Loucy (cell line): ENCODE measurements around the gene CPT1C.

ENCODE experiments used
- H2AFZ ChIP-seq: fragments of 200-600 bp; sonication (generic); 2 replicates; pipeline ENCODE4 v1.6.0; 2016; ENCODE audit warnings: antibody characterized with exemption, mild to moderate bottlenecking, low read length, moderate library complexity
- H3F3A ChIP-seq: fragments of 200-600 bp; 2 replicates; pipeline ENCODE4 v1.6.0; 2016; ENCODE audit warnings: antibody characterized with exemption, low read depth, mild to moderate bottlenecking
- H3K27me3 ChIP-seq: fragments of 200-600 bp; sonication (generic); 2 replicates; pipeline ENCODE4 v1.6.1; 2014; ENCODE audit warnings: low read length, mild to moderate bottlenecking; ENCODE audit not compliant: insufficient read depth, poor library complexity, severe bottlenecking
- H3K36me3 ChIP-seq: fragments of 200-600 bp; sonication (generic); 2 replicates; pipeline ENCODE4 v1.6.1; 2016; ENCODE audit warnings: low read length; ENCODE audit not compliant: insufficient read depth
- H3K4me1 ChIP-seq: fragments of 200-600 bp; sonication (generic); 2 replicates; pipeline ENCODE4 v1.5.1; 2014; ENCODE audit warnings: low read length, mild to moderate bottlenecking; ENCODE audit not compliant: insufficient read depth, poor library complexity, severe bottlenecking
- H3K4me2 ChIP-seq: fragments of 200-600 bp; sonication (generic); 2 replicates; pipeline ENCODE4 v1.6.0; 2014; ENCODE audit warnings: antibody characterized with exemption, low read length, low read depth, mild to moderate bottlenecking; ENCODE audit not compliant: poor library complexity, severe bottlenecking
- H3K4me3 ChIP-seq: fragments of 200-600 bp; sonication (generic); 2 replicates; pipeline ENCODE4 v1.5.1; 2014; ENCODE audit warnings: low read length, mild to moderate bottlenecking, mixed read lengths; ENCODE audit not compliant: poor library complexity, severe bottlenecking
- H3K79me2 ChIP-seq: fragments of 200-600 bp; sonication (generic); 2 replicates; pipeline ENCODE4 v1.6.1; 2014; ENCODE audit warnings: low read length; ENCODE audit not compliant: insufficient read depth
- H3K9ac ChIP-seq: fragments of 200-600 bp; sonication (generic); 2 replicates; pipeline ENCODE4 v1.6.0; 2014; ENCODE audit warnings: mild to moderate bottlenecking, low read depth, low read length, moderate library complexity; ENCODE audit not compliant: poor library complexity, severe bottlenecking
- H3K9me2 ChIP-seq: fragments of 200-600 bp; sonication (generic); replicated peaks from 2 replicates; pipeline ENCODE4 v1.6.1; 2016; ENCODE audit warnings: low read depth, low read length, mixed read lengths
- H3K9me3 ChIP-seq: fragments of 200-600 bp; sonication (generic); 2 replicates; pipeline ENCODE4 v1.6.1; 2014; ENCODE audit warnings: mild to moderate bottlenecking, antibody characterized with exemption, low read length, low read depth; ENCODE audit not compliant: insufficient read depth
- H4K20me1 ChIP-seq: fragments of 200-600 bp; sonication (generic); 2 replicates; pipeline ENCODE4 v1.6.0; 2014; ENCODE audit warnings: antibody characterized with exemption, low read length, mild to moderate bottlenecking; ENCODE audit not compliant: insufficient read depth, poor library complexity, severe bottlenecking
- EZH2phosphoT487 ChIP-seq: fragments of 200-600 bp; IDR thresholded peaks from 2 replicates; pipeline ENCODE4 v1.6.1; 2018; ENCODE audit warnings: antibody characterized with exemption, mild to moderate bottlenecking, moderate library complexity, borderline replicate concordance
- TF ChIP-seq, protein P1 (sequence below): fragments of 200-600 bp; sonication (generic); conservative IDR thresholded peaks from 2 replicates; pipeline ENCODE4 v1.5.1; 2014; ENCODE audit warnings: mild to moderate bottlenecking, antibody characterized with exemption, low read length

CPT1C gene

DNA sequence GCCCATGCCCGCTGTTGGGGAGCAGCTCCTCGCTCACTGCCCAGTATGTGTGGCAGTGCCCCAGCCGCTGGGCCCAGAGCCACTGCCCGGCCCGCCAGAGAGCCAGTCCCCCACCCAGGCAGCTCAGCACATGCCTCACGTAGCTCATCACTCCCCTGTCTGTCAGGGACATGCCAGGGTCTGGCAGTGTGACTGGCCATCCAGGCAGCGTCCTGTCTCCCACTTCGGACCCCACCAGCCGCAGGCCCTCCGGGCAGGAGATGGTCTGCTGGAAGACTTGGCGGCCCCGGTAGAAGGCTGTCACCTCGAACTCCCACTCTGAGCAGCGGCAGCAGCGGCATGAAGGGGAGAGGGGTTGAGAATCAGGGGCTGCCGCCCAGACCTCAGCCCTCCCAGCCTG, 28.9 kb upstream of the CPT1C start:
- H3K9me2 ChIP-seq, result no peaks in the 10 kb centered on the region
- H3K27me3 ChIP-seq, result no peaks in the 10 kb centered on the region
- no peaks in the 10 kb centered on the region for H3F3A ChIP-seq
- no peak overlapping the region for H2AFZ ChIP-seq
- no peak overlapping the region for H3K9ac ChIP-seq
- H3K4me2 ChIP-seq, result no peak overlapping the region
- peaks cover 14% of the 10 kb centered on the region for H3K4me1 ChIP-seq
- H4K20me1 ChIP-seq, result peaks cover 17% of the 10 kb centered on the region
- H3K36me3 ChIP-seq, result peaks cover 37% of the 10 kb centered on the region; the same call in 1 of the 2 replicates
- no peak overlapping the region for H3K4me3 ChIP-seq
- peaks cover 41% of the 10 kb centered on the region for H3K79me2 ChIP-seq
- TF ChIP-seq, protein P1, sequence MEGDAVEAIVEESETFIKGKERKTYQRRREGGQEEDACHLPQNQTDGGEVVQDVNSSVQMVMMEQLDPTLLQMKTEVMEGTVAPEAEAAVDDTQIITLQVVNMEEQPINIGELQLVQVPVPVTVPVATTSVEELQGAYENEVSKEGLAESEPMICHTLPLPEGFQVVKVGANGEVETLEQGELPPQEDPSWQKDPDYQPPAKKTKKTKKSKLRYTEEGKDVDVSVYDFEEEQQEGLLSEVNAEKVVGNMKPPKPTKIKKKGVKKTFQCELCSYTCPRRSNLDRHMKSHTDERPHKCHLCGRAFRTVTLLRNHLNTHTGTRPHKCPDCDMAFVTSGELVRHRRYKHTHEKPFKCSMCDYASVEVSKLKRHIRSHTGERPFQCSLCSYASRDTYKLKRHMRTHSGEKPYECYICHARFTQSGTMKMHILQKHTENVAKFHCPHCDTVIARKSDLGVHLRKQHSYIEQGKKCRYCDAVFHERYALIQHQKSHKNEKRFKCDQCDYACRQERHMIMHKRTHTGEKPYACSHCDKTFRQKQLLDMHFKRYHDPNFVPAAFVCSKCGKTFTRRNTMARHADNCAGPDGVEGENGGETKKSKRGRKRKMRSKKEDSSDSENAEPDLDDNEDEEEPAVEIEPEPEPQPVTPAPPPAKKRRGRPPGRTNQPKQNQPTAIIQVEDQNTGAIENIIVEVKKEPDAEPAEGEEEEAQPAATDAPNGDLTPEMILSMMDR, result no peak
- TF ChIP-seq EZH2phosphoT487, result no peak
- H3K9me3 ChIP-seq, result no peaks in the 10 kb centered on the region

DNA sequence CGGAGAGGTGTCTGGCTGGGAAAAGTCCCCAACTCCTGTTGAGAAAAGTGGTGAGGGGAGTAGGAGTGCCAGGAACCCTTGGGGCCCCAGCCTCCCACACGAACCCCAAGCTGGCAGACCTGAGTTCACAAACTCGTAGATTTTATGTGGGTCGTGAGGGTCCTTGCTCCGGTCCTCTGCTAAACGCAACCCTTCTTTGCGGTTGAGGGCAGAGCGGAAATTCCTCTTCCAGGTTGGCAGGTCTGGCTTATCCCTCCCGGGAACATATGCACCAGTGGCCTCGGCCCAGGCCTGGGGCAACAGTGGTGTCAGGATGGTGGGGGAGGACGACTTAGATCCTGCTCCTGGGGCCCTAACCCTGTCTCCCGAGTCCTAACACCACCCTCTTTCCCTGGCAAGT, 27.7 kb upstream of the CPT1C start:
- H3K27me3 ChIP-seq, result no peaks in the 10 kb centered on the region
- no peak overlapping the region for H2AFZ ChIP-seq
- H3K9me3 ChIP-seq, result no peaks in the 10 kb centered on the region
- H3K79me2 ChIP-seq, result peaks cover 42% of the 10 kb centered on the region
- peaks cover 21% of the 10 kb centered on the region for H3K4me1 ChIP-seq
- H3K36me3 ChIP-seq, result peaks cover 34% of the 10 kb centered on the region; the same call in 1 of the 2 replicates
- H3F3A ChIP-seq, result no peaks in the 10 kb centered on the region
- TF ChIP-seq, protein P1, result no peak
- TF ChIP-seq EZH2phosphoT487, result no peak
- peak overlapping the region; percentile 97 for H3K4me3 ChIP-seq
- no peak overlapping the region for H3K9ac ChIP-seq
- H3K9me2 ChIP-seq, result no peaks in the 10 kb centered on the region
- H4K20me1 ChIP-seq, result peaks cover 17% of the 10 kb centered on the region
- peak overlapping the region; percentile 93 for H3K4me2 ChIP-seq

DNA sequence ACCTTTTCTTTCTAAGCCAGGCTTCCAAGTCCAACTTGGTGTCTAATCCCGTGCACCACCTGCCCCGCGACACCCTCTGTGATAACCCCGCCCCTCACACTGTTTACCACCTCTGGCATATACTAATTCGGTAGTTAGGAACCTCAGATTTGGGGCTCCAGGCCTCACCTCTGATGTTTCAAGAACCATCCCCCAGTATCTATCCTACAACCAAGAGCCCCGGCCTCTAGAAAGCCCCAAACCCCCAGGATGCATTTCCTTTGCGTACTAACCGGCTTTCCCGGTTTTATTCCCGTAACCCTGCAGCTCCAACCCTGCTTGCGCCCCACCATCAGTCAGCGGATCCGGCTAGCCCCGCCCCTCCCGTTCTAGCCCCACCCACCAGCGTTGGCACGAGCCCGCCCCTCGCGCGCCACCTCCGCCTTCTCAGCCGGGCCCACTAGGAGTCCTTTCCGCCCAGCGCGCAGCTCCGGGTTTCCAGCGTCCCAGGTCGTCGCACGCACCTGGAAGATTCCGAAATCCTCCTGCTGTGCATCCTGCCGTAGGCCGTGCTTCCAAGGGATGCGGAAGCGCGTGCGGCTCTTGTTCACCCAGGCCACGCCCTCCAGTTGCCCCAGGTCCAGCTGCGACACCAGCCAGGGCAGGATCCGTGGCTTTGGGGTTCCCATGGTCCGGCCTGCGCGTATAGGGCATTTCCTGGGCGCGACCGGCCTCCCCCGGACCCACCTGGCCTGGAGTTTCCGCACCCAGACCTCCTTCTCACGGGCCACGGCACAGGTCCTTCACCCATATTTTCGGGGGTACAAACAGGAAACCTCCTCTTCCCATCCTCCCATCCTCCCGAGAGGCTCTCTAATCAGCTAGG, 26.5 kb upstream of the CPT1C start:
- H3K4me3 ChIP-seq, result peak overlapping the region; percentile 97
- H4K20me1 ChIP-seq, result peaks cover 17% of the 10 kb centered on the region
- peak overlapping the region; percentile 93 for H3K4me2 ChIP-seq
- TF ChIP-seq, protein P1, result no peak
- TF ChIP-seq EZH2phosphoT487, result no peak
- H3K9ac ChIP-seq, result peak overlapping the region; percentile 91
- no peaks in the 10 kb centered on the region for H3K27me3 ChIP-seq
- H2AFZ ChIP-seq, result no peak overlapping the region
- H3K9me2 ChIP-seq, result no peaks in the 10 kb centered on the region
- peaks cover 25% of the 10 kb centered on the region; the same call in 1 of the 2 replicates for H3K36me3 ChIP-seq
- H3K4me1 ChIP-seq, result peaks cover 21% of the 10 kb centered on the region
- no peaks in the 10 kb centered on the region for H3F3A ChIP-seq
- H3K9me3 ChIP-seq, result no peaks in the 10 kb centered on the region
- H3K79me2 ChIP-seq, result peaks cover 42% of the 10 kb centered on the region
